ENCODE measurements around the gene IFT80. TPM values are rescaled to one million over a fixed set of nuclear protein-coding genes. Genes with fewer than 3 reads are reported as not detected.

The IFT80 gene
- total RNA-seq, 1 experiment from 2014 or later = 9.1 TPM

GRCh38 chr3:160437083-160437455 is 38.0 kb upstream of the IFT80 start:
- H3K4me3 ChIP-seq (ENCODE audit: low read length) = no peak overlapping the region

GRCh38 chr3:160435747-160436146 is 36.7 kb upstream of the IFT80 start:
- H4K20me1 ChIP-seq (ENCODE audit: low read length) = peaks cover 19% of the 10 kb centered on the region
- H3K27me3 ChIP-seq (ENCODE audit: low read length) = no peaks in the 10 kb centered on the region
- H3K36me3 ChIP-seq (ENCODE audit: low read depth, low read length) = peaks cover 69% of the 10 kb centered on the region
- ATAC-seq (0 out of 2 replicates have a peak, but pooled peaks have one; percentile 8), DNase-seq (no peak)
- ChIA-PET CTCF (no interaction called here), POLR2A (ENCODE audit: unreplicated experiment) (no interaction called here)
- H3K27ac ChIP-seq (ENCODE audit: low read length) = no peak overlapping the region
- H3K9ac ChIP-seq (ENCODE audit: low read length) = no peak overlapping the region
- H3K9me3 ChIP-seq (ENCODE audit: low read length) = no peaks in the 10 kb centered on the region
- H3K79me2 ChIP-seq (ENCODE audit: low read length) = peaks cover 60% of the 10 kb centered on the region
- TF ChIP-seq CTCF (conservative IDR thresholded peaks at IDR 0.05; ENCODE audit: low read depth, low read length) (no peak), EZH2phosphoT487 (IDR thresholded peaks at IDR 0.05; ENCODE audit: borderline replicate concordance, low read length) (no peak), EZH2 (IDR thresholded peaks at IDR 0.05; ENCODE audit: low read length, unreplicated experiment) (no peak)
- no peak overlapping the region for H3K4me2 ChIP-seq (ENCODE audit: low read length)
- H3K4me3 ChIP-seq (ENCODE audit: low read length) = no peak overlapping the region
- H3K9me2 ChIP-seq (replicated peaks; ENCODE audit: low read length) = no peaks in the 10 kb centered on the region
- no peak overlapping the region for H2AFZ ChIP-seq (ENCODE audit: low read length)
- intact Hi-C loops (cut with micrococcal nuclease) = loop anchor here (10.0 kb wide), 1 partner anchor 49 kb away; no protein-coding TSS in a partner anchor
- H3F3A ChIP-seq (ENCODE audit: low read length, unreplicated experiment) = peaks cover 8% of the 10 kb centered on the region
- H3K4me1 ChIP-seq (ENCODE audit: insufficient read depth, low read length) = no peaks in the 10 kb centered on the region
- no TSS peak for BruUV-seq (replicated peaks)

More at GRCh38 chr3:160437083-160437455, 38.0 kb upstream of the IFT80 start:
- peaks cover 4% of the 10 kb centered on the region for H3F3A ChIP-seq (ENCODE audit: low read length, unreplicated experiment)
- no peak overlapping the region for H3K27ac ChIP-seq (ENCODE audit: low read length)
- no peak overlapping the region for H2AFZ ChIP-seq (ENCODE audit: low read length)
- peaks cover 71% of the 10 kb centered on the region for H3K79me2 ChIP-seq (ENCODE audit: low read length)
- peaks cover 56% of the 10 kb centered on the region for H3K36me3 ChIP-seq (ENCODE audit: low read depth, low read length)
- H3K4me2 ChIP-seq (ENCODE audit: low read length) = no peak overlapping the region
- ChIA-PET CTCF (no interaction called here), POLR2A (ENCODE audit: unreplicated experiment) (interaction anchor here (0.6 kb wide), 1 partner anchor 379 kb away, joined by 10 read pairs; no protein-coding TSS in a partner anchor)
- H3K9me3 ChIP-seq (ENCODE audit: low read length) = no peaks in the 10 kb centered on the region
- H4K20me1 ChIP-seq (ENCODE audit: low read length) = peaks cover 16% of the 10 kb centered on the region
- ATAC-seq = no peak
- no peak for TF ChIP-seq EZH2 (IDR thresholded peaks at IDR 0.05; ENCODE audit: low read length, unreplicated experiment)
- no peak for TF ChIP-seq CTCF (conservative IDR thresholded peaks at IDR 0.05; ENCODE audit: low read depth, low read length)
- no peak for TF ChIP-seq EZH2phosphoT487 (IDR thresholded peaks at IDR 0.05; ENCODE audit: borderline replicate concordance, low read length)
- no peaks in the 10 kb centered on the region for H3K4me1 ChIP-seq (ENCODE audit: insufficient read depth, low read length)
- H3K9ac ChIP-seq (ENCODE audit: low read length) = no peak overlapping the region
- TSS peak; percentile 20 for BruUV-seq (replicated peaks)
- DNase-seq = no peak
- H3K27me3 ChIP-seq (ENCODE audit: low read length) = no peaks in the 10 kb centered on the region
- no peaks in the 10 kb centered on the region for H3K9me2 ChIP-seq (replicated peaks; ENCODE audit: low read length)
- intact Hi-C loops (cut with micrococcal nuclease) = loop anchor here (10.0 kb wide), 1 partner anchor 48 kb away; no protein-coding TSS in a partner anchor

- Histone ChIP-seq H3K4me2 (ENCODE audit: low read length) (no peak overlapping the region), H3K4me1 (ENCODE audit: insufficient read depth, low read length) (no peaks in the 10 kb centered on the region), H3K4me3 (ENCODE audit: low read length) (no peak overlapping the region), H3F3A (ENCODE audit: low read length, unreplicated experiment) (peaks cover 8% of the 10 kb centered on the region), H3K79me2 (ENCODE audit: low read length) (peaks cover 54% of the 10 kb centered on the region), H3K9ac (ENCODE audit: low read length) (no peak overlapping the region), H3K27me3 (ENCODE audit: low read length) (no peaks in the 10 kb centered on the region), H3K36me3 (ENCODE audit: low read depth, low read length) (peaks cover 75% of the 10 kb centered on the region), H3K27ac (ENCODE audit: low read length) (no peak overlapping the region), H4K20me1 (ENCODE audit: low read length) (peaks cover 19% of the 10 kb centered on the region), H2AFZ (ENCODE audit: low read length) (no peak overlapping the region), H3K9me3 (ENCODE audit: low read length) (no peaks in the 10 kb centered on the region), H3K9me2 (replicated peaks; ENCODE audit: low read length) (no peaks in the 10 kb centered on the region)
- ChIA-PET CTCF (no interaction called here), POLR2A (ENCODE audit: unreplicated experiment) (interaction anchor here (0.6 kb wide), 2 partner anchors 14 to 227 kb away, joined by 4 to 6 read pairs; no protein-coding TSS in a partner anchor)
- intact Hi-C loops (cut with micrococcal nuclease) = loop anchor here (10.0 kb wide), 1 partner anchor 50 kb away; no protein-coding TSS in a partner anchor
- DNase-seq = no peak
- no peak for TF ChIP-seq EZH2 (IDR thresholded peaks at IDR 0.05; ENCODE audit: low read length, unreplicated experiment)
- no peak for TF ChIP-seq EZH2phosphoT487 (IDR thresholded peaks at IDR 0.05; ENCODE audit: borderline replicate concordance, low read length)
- no peak for TF ChIP-seq CTCF (conservative IDR thresholded peaks at IDR 0.05; ENCODE audit: low read depth, low read length)
- ATAC-seq = no peak
- no TSS peak for BruUV-seq (replicated peaks)
These were observed 36.1 kb upstream of the IFT80 start for GRCh38 chr3:160435095-160435494.

Measured in PC-3 (cell line).